ENCODE results near the gene GKN2. TPM values are rescaled to one million over a fixed set of nuclear protein-coding genes. Genes with fewer than 3 reads are reported as not detected.

Gene GKN2
- total RNA-seq, 1 experiment from 2014 or later: not detected

- no CpG with 5 or more reads among the region's 4 CpGs for WGBS (ENCODE audit: extremely low coverage, insufficient read length, low lambda C conversion rate)
- Mint-ChIP-seq H3K27ac (no peak overlapping the region), H3K4me3 (no peak overlapping the region), H3K9me3 (no peaks in the 10 kb centered on the region), H3K36me3 (ENCODE audit: insufficient read depth in 1 of 3, low read depth in 3 of 3) (no peaks in the 10 kb centered on the region), H3K27me3 (ENCODE audit: low read depth) (peaks cover 7% of the 10 kb centered on the region), H3K4me1 (no peaks in the 10 kb centered on the region)
- no peak overlapping the region for H2AK5ac ChIP-seq (ENCODE audit: insufficient read length, low read length)
- H2BK120ac ChIP-seq (ENCODE audit: low read depth, low read length, poor library complexity, severe bottlenecking): no peak overlapping the region
- H3K4ac ChIP-seq (ENCODE audit: low read depth, low read length): no peak overlapping the region
- H3K9ac ChIP-seq (ENCODE audit: extremely low read depth, insufficient read length, low read length): no peak overlapping the region
- H3K9me3 ChIP-seq (ENCODE audit: control insufficient read depth, low read depth, low read length): no peaks in the 10 kb centered on the region
- H4K91ac ChIP-seq (ENCODE audit: insufficient read length, low read depth, low read length): no peak overlapping the region
- no peak overlapping the region for H4K8ac ChIP-seq (replicated peaks; ENCODE audit: insufficient read length, low read depth, low read length)
- no peak for DNase-seq
- H3K4me2 ChIP-seq (ENCODE audit: insufficient read depth, insufficient read length, low read length): no peak overlapping the region
- H3T11ph ChIP-seq (ENCODE audit: low read length): no peak overlapping the region
- H3K18ac ChIP-seq (ENCODE audit: insufficient read length, low read depth, low read length): no peak overlapping the region
- no peak overlapping the region for H2BK12ac ChIP-seq (ENCODE audit: insufficient read length, low read depth, low read length)
- H2BK15ac ChIP-seq (ENCODE audit: low read depth, low read length): no peak overlapping the region
- H3K23ac ChIP-seq (ENCODE audit: insufficient read length, low read depth, low read length): no peak overlapping the region
- no peak overlapping the region for H3K14ac ChIP-seq (ENCODE audit: insufficient read depth, low read length)
- H3K4me1 ChIP-seq (ENCODE audit: insufficient read depth, low read length): no peaks in the 10 kb centered on the region
- no peaks in the 10 kb centered on the region for H3K79me2 ChIP-seq (ENCODE audit: insufficient read depth, low read length)
- TF ChIP-seq CTCF (conservative IDR thresholded peaks at IDR 0.05): no peak
- H4K20me1 ChIP-seq (ENCODE audit: control insufficient read depth, insufficient read depth, insufficient read length): no peaks in the 10 kb centered on the region
- no peak overlapping the region for H2AFZ ChIP-seq (ENCODE audit: low read length)
- no peak overlapping the region for H2BK5ac ChIP-seq (ENCODE audit: insufficient read length, low read length)
- H4K5ac ChIP-seq (ENCODE audit: insufficient read length, low read depth, low read length): no peak overlapping the region
- H3K27ac ChIP-seq (ENCODE audit: insufficient read length, low read depth, low read length): no peak overlapping the region
- H2BK20ac ChIP-seq (ENCODE audit: low read depth, low read length, poor library complexity, severe bottlenecking): no peak overlapping the region
- H3K79me1 ChIP-seq (ENCODE audit: insufficient read depth, low read depth, low read length, poor library complexity, severe bottlenecking): no peaks in the 10 kb centered on the region
- no peaks in the 10 kb centered on the region for H3K27me3 ChIP-seq (ENCODE audit: insufficient read depth, low read length)
- H3K56ac ChIP-seq (ENCODE audit: insufficient read length, low read depth, low read length): no peak overlapping the region
- no peaks in the 10 kb centered on the region for H3K23me2 ChIP-seq (ENCODE audit: insufficient read length, low read depth, low read length, poor library complexity, severe bottlenecking)
These were observed 20.3 kb downstream of the GKN2 start for GRCh38 chr2:68932402-68932801.

All from H9 (cell line).